HG03045 (cell line): Measurements from ENCODE around the gene SEMA5A.
A peak's percentile ranks its signal among the peaks of the same experiment; 100 is the strongest.
"Not testable (repeated sequence)": the region's sequence is repeated elsewhere in the genome, so short reads cannot be mapped to it uniquely, and the experiment has no call there.

Source experiments
- ATAC-seq: cut with Tn5 transposase; IDR thresholded peaks from one replicate; pipeline ENCODE4 v1.9.1; 2021; ENCODE audit warnings: mild to moderate bottlenecking, moderate library complexity; ENCODE audit not compliant: unreplicated experiment

Gene SEMA5A

DNA sequence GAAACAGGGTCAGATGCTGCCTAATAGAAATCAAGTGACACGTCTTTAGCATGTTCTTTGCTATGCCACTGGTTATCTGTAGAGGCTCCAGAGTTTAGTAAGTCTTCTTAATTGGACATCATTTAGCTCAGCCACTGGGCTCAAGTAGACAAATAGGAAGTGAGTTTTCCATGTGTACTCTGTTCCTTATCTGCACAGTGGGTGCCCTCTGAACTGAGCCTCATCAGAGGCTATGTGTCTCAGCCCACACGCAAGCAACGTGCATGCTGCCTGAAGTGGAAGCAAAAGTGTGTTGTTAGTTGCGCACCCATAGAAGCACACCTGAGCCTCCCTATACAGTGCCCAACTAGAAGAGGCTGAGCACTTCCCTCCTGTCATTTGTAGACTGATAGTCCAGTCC lies 134.7 kb downstream of the SEMA5A start:
- no peak for ATAC-seq

DNA sequence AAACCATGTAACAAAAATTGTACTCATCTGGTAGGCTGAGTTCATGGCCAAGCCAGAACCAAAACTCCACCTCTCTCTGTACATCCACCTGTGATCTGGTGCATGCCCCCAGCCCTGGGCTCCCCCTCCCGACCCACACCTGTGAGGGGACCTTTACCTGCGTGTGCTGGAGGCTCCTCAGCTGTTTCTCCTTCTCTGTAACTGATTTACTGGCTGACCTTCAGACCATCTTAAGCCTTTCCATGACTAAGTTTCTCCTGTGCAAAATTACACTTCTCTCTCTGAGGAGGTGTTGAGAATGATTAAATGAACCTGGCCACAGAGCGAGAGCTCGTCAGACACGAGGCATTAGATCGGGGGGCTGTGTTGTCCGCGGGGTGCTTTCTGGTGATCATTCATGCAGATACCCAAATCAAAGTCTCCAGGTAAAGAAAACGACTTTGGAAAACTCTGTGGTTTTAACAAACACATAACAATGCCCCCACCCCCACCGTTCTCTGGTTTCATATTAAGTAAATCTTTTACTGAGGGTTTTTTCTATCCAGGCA lies 136.4 kb downstream of the SEMA5A start:
- ATAC-seq, result no peak

DNA sequence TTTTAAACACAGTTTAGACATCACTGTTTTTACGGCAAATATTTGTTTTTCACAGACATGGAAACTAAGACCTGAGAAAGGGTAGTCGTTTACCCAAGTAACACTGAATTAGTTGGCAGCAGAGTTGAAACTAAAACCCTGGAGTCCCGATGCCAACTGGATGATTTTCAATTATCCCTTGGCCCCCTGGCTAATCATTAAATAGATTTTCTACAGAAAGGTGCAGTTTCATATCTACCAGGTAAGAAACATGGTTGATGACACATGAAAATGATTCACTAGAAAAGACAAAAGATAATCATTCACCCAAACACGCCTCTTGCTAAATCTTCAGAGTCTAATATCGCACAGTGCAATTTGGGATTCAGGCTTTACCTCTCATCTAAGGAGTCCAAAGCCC lies 136.9 kb downstream of the SEMA5A start:
- no peak for ATAC-seq

DNA sequence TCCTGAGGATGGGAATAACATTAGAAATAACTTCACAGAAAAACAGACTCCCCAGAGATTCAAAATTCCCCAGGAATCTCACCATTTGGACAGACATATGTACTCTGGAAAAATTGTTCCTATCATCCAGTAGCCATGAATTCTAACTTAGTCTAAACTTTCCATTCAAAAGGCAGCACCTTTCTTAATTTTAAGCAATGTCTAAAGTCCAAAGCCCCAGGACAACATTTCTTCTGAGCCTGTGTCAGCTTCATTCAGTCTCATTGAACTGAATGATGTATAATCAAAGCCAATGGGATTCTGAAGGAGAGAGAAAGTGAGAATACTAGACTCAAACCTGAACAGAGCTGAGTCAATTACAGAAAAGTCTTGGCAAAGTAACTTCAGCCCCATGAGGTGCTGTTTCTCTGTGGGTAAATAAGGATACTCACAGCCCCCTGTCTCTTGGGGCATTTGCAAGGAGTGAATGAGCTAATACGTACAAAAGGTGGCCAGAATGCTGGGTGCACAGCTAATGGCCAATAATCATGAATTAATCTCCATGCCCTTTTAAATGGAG lies 140.6 kb downstream of the SEMA5A start:
- peak; percentile 70 for ATAC-seq

DNA sequence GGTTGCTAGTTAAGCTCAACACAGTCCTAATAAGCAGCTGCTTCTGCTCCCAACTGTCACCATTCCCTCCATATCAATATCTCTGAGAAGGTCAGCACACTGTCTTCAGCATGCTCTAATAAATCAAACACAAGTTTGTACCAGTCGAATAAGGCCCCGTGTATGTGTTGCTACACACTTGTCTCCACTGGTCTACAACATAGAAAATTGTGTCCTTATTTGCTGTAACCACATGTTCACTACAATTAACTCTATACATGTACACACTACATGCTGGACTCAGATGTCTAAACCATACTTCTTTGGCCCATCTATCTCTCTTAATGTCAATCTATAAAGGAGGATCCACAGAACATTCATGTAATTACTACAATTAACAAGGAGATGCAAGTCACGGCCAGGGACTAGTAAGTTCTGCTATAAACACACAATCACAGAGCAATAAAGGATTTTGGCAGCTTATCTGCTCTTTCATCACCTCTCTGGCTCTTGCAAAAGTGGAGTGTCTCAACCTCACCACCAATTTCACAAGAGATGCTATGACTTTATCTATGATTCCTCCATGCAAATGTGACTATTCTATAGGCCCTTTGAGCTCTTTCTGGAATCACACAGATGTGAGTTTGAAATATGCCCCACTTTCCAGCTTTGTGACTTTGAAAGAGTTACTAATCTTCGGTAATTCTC lies 143.9 kb downstream of the SEMA5A start:
- no peak for ATAC-seq

DNA sequence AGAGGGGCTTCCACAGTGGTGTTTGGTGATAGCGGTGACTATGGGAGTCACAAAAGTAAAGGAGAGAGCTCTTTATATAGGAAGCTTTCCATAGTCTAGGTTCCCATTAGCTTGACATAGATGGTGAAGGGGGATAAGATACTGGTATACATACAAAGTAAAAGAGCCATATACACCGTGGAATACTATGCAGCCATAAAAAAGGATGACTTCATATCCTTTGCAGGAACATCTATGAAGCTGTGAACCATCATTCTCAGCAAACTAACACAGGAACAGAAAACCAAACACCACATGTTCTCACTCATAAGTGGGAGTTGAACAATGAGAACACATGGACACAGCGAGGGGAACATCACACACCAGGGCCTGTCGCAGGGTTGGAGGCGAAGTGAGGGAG lies 146.1 kb downstream of the SEMA5A start:
- not testable (repeated sequence) for ATAC-seq

DNA sequence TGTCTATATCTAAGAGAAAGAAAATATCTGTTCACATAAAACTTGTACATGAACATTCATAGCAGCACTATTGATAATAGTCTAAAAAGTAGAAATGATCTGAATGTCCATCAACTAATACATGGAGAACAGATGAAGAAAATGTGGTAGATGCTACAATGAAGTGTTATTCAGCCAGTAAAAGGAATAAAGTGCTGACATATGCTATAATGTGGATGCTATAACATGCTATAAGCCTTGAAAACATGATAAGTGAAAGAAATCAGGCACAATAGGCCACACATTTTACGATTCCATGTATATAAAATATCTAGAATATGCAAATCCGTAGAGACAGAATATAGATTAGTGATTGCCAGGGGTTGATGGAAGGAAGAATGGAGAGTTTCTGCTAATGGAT lies 146.8 kb downstream of the SEMA5A start:
- ATAC-seq, result no peak

DNA sequence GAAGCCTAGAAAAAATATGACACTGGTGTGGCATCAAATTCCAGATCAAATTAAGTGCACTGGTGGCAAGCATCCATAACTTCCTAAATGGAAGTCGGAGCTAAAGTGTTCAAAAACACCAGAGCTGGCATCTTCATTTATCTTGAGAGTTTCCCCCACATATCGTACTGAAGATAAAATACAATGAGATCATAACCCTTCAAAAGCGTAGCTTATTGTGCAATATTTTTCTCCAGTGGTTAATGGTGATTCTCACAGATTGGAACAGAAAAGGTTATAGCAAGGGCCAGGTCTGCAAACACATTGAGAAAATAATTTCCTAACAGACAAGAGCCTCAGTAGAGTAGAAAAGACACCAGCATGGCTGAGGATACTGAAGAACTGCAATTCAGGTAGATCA lies 147.6 kb downstream of the SEMA5A start:
- ATAC-seq, result no peak

DNA sequence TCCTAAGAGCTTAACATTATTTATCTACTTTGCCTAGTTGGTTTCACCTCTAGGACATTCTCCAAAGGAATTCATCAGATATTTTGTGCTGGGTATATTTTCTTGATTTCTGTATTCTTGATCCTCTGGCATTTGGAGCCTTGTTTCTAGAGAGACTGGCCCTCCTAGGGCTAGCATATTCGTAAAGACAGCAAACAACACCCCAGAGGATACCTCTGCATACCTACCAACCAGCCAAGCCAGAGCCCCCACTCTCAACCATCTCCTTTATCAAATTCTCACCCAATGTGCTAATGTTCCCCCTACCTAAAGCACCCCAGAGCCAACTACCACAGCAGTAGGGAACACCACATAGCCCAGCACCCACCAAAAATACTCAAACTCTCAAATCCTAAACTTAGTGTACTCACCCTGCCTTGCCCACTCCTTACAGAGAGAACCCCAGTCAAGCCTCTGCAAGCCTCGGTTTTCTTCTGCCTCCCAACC lies 149.5 kb downstream of the SEMA5A start:
- no peak for ATAC-seq

DNA sequence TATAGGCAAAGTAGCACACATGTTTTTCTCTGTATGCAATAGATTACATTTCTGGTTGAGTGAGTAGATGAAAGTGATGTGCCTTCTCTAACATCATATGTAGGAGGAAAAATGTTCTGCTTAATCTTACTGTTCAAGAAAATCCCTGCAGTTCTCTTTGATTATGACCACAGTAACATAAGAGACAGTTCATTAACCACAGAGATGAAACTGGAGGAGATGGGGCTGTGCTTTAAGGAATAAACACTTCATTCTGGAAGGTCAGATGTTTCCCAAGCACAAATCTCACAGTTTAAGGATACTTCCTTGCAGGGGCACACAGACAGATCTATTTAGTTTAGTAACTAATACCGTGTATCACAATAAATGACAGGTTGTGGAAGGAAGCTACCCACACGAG lies 150.2 kb downstream of the SEMA5A start:
- no peak for ATAC-seq

DNA sequence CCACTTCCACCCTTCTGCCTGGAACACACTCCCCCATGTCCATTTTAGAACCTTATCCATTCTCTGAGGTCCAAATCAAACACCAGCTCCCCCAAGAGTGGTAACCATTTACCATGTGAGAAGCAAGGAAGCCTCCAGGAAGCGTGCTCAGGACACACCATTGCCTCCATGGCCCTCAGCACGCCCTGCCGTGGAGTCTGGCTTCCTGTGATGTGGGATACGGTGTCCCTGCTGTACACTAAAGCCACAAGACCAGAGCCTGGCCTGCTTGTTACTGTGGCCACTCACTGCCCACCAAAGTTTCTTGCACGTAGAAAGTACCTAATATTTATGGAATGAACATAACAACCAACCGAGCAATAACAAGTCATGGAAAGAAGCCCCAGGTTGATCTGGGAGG lies 151.7 kb downstream of the SEMA5A start:
- no peak for ATAC-seq

DNA sequence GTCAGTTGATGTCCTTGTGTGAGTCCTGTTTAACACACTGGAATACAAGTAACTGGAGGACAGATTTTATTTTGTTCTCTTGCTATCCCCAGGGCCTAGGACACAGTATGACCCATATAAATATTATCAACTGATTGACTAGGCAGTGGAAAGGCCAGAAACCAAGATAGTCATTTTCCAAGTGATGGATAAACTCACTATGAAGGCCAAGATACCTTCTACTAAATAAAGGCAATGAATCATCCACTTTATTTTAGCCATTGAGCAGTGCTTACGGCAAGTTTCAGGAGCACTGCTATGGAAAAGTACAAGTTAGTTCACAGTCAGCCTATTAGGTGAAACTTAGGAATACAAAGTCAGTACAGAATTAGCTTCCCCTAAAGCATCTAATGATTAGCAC lies 153.2 kb downstream of the SEMA5A start:
- ATAC-seq, result no peak

DNA sequence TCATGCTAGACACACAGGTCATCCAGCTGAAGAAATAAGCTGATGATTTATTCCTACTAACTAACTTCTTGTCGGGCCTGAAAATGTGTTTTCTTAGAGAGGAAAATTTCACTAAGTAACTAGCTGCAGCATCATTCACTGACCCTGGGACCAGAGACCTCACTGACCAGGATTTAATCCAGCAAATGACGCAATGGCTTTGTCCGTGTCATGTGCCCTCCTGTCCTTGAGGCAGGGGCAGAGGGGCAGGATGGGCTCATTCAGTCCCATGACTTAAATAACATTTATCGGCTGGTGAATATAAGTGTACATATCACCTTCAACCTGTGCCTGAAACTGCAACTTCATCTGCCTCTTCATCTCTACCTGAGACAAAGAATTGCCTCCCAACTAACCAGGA lies 154.8 kb downstream of the SEMA5A start:
- no peak for ATAC-seq

DNA sequence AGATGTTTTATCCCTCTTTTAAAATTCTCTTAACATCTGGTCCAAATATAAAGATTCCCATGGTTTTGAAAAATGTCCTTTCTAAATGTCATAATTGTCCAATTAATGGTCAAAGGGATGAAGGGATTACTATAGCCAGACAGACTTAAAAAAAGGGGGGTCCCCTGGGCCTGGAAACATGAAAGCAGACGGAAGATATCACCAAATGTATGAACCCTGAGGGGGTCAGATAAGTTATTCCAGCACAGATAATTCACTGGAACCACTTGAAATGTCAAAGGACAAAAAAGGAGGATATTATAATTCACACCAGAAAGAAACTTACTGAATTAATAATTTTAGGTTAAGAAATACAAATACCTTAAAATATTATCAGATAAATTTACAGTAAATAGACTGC lies 155.8 kb downstream of the SEMA5A start:
- no peak for ATAC-seq

DNA sequence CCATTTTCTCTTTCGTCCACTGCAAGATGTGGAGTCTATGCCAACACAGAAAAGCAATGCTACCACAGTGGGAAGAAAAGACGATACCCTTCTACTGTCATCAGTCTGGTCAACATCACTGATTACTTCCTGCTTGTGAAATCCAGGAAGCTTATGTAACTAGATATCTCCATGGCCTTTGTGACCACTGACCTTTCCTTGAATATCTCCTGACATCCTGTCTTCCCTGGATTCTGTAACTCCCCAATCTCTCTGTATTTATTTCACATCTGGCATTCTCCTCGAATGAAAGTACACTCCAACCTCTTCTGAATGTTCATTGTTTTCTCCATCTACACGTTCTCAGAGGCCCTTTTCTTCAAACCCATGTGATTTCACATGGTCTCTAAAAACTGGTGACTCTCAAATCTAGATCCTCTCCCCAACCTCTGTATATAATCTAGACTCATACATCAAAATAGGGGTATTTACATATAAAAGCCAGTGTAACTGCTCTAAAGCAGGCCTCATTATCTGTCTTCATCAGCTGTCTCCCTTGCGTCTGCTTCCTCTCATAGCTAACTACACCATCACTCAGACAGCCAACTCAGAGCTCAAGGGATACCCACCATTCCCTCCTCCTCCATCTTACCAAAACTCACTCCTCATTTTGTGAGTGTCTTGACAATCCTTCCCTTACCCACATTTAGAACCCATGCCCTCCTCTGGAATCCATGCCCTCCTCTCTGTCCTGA lies 156.8 kb downstream of the SEMA5A start:
- ATAC-seq, result no peak

DNA sequence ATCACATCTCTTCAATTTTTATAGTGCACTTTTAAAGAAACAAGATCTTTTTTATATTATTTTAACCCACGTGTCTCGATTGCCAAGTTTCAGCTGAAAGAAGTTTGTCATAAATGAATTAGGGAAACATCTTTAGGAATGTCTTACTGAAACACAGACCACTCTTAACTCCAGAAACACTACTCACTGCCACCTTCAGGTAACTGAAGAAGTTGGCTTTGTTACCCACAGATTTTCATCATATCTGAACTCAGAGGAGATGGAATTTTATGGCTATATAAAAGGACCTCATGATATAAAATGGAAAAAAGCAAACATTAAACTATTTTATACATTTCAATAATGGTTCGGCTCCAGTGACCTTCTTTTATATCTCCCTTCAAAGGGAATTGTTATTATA lies 158.0 kb downstream of the SEMA5A start:
- no peak for ATAC-seq

DNA sequence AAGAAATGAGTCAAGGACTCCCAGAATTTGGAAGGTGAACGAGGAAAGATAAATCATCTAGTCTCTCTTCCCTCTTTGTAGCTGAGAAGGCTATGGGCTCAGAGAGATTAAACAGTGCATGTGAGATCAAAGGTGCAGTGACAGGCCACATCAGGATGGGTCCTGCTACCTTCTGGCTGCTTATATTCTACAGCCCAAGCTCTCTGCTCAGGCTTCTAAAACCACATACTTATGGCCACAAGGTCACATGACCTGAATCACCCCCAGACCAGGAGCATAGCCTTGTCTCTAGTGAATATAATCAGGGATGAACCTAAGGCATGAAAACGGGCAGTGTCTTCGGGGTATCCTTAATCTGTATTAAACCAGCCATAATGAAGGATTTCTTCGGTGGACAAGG lies 158.9 kb downstream of the SEMA5A start:
- ATAC-seq, result no peak

DNA sequence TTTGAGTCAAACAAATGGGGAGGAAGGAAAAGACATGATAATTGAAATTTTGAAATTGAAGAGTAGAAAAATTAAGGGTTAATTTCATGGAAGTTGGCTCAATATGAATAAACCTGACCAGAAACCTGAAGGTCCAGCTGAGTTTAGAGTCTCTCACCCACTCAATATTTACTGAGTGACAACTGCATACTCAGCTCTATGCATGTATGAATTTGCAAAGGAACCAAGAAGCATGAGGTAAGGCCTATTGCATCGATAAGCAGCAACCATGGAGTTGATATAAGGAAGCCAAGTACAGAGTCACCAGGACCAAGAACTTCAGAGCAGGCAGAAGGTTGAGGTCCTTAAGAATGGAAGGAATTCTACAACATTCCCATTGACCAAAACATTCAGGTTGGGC lies 163.4 kb downstream of the SEMA5A start:
- ATAC-seq, result no peak

DNA sequence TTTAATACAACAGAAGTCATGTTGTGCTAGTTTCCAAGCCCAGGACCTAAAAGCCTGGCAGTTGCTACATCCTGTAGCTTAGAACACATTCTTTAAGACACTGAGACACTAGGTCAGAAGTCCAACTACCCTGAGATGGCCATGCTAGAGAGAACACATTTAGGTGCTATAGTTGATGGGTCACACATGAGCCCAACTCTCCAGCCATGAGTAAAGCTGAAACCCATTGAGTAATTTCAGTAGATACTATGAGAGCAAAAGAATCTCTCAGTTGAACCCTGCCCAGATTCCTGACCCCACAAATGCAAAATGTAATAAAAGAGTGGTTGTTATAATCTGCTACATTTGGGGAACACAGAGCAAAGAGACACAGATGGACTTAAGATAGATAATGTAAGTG lies 164.4 kb downstream of the SEMA5A start:
- peak; percentile 75 for ATAC-seq

DNA sequence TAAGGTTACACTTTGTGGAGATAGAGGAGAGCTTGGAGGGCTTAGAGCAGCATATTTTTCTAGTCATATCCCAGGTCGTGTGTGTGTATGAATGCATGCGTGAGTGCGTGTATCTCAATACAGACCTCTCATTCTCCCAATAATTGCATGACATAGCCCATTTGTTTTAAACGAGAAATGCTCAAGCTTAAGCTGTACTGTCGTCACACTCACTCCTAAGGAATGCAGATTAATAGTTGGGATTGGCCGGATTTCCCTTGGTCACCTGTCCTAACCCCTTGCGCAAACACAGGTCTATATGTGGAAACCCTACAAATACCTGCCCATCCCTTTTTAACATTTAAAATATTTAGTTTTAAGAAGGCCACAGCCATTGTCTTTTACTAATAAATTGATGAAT lies 165.8 kb downstream of the SEMA5A start:
- no peak for ATAC-seq

DNA sequence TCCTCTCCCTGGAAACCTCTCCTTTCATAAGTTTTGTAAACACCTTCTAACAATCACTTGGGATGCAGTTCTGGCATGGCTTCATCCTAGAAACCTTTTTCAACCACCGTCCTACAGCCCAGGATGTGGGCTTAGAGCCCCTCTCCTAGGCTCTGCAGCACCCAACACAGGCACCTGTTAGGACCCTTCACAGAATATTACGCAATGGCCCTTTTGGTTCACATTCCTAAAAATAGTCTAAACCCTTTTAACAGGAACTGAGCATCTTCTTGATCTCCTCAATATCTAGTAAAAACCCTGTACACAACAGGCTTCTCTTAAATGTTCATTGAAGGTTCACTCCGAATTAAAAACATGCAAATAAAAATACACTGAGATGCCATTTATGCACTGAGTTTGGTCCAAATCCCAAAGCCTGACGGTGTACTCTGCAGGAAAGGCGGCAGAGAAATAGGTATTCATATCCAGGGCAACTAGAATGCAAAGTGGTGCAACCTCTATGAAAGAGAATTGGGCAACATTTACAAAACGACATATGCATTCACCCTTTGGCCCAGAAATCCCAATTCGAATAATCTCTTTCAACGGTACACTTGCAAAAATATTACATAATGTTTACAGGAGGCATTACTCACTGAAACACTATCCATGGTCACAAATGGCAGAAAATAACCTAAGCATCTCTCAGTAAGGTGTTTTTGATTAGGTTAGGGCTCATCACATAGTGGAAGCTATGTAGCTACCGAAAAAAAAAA lies 169.3 kb downstream of the SEMA5A start:
- no peak for ATAC-seq
